NCI-H345 treated with DMSO at 0.1 percent for 48 hours (cell line): Measurements from ENCODE around the gene CHAMP1.
"Not testable (repeated sequence)": the region's sequence is repeated elsewhere in the genome, so short reads cannot be mapped to it uniquely, and the experiment has no call there.

Experiments used
- DNase-seq: peaks from one replicate; lab custom pipeline; 2025; ENCODE audit not compliant: unreplicated experiment; lab: John Stamatoyannopoulos, UW

CHAMP1 gene

DNA sequence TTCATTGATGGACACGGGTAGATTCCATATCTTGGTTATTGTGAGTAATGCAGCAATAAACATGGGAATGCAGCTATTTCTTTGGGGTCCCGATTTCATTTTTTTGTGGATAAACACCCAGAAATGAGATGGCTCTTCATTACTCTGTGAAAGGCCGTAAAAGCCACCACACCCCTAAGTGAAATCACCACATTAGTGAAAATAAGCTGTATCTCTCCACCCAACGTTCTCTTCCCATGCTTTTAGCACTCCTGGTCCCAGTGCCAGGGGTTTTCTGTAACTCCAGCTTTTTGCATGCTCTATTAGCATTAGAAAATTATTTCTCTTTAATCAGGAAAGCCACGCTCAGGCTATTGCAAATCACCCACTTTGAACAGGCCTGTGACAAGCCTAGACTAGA lies 15.8 kb downstream of the CHAMP1 start:
- DNase-seq: no peak

DNA sequence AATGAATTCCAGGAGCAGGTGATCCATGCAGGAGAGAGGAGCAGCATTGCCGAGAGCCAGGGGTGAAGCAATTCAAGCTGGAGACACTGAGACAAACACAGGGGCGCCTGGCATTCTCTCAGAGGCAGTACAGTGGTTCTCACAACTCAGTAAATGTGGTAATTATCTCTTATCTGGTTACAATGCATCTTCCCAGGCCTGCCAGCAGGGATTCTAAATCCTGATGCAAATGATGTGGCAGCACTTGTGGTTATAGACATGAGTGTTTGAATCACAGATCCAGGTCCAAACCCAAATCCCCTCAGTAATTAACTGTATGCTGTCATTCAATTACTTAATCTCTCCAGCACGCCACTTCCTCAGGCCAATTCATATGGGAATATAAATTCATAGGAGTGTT lies 19.6 kb downstream of the CHAMP1 start:
- not testable (repeated sequence) for DNase-seq

DNA sequence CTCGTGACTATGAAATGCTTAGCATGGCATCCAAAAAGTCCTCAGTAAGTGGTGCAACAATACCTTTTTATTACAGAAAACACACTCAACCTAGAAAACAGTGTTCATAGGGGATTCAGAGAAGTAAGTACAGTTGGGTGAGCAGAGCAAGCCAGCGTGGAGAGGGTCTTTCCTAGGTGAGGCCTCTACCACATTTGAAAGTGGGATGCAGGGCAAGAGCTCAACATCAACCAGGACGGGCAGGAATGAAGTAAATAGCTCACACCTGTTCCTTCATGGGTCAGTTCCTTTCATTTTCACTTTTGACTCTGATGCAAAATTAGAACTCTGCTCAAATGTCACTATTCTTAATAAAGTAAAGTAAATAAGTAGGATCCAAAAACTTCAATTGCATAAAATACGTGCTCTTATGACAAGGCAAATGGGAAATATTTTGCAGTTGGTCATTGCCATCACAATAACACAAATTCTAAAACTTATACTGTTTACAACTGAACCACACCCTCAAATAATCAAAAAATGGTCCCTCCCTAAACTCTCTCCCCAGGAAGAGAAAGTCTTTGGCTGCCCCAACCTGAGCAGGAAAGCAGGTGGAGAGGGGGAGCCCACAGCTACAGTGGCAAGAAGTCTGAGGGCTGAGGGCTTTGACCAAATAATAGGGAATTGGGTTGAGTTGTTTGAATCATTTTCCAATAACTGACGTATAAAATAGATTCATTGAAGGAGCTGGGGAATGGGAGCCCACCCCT lies 20.2 kb downstream of the CHAMP1 start:
- no peak for DNase-seq

DNA sequence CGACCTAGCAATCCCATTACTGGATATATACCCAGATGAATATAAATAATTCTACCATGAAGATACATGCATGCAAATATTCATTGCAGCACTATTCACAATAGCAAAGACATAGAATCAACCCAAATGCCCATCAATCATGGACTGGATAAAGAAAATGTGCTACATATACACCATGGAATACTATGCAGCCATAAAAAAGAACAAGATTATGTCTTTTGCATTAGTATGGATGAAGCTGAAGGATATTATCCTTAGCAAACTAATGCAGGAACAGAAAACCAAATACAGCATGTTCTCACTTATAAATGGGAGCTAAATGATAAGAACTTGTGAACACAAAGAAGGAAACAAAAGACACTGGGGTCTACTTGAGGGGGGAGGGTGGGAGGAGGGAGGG lies 22.2 kb downstream of the CHAMP1 start:
- not testable (repeated sequence) for DNase-seq

DNA sequence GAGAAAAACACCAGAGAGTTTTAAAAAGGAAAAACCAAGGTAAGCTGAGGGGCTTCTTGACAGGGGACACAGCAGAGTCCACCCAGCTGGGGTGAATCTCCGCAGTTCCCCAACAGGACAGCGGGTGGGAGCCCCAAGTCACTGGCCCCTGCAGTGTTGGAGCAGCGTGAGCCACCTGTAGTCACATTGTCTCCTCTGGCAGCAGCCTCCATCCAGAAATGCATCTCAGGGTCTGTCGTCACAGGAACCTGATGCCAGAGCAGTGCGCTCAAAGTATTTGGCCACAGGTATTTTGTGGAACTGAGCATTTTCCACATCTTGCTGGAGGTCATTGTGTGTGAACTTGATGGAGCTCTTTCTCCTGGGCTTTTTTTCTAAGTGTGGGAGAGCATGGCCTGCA lies 24.7 kb downstream of the CHAMP1 start:
- no peak for DNase-seq

DNA sequence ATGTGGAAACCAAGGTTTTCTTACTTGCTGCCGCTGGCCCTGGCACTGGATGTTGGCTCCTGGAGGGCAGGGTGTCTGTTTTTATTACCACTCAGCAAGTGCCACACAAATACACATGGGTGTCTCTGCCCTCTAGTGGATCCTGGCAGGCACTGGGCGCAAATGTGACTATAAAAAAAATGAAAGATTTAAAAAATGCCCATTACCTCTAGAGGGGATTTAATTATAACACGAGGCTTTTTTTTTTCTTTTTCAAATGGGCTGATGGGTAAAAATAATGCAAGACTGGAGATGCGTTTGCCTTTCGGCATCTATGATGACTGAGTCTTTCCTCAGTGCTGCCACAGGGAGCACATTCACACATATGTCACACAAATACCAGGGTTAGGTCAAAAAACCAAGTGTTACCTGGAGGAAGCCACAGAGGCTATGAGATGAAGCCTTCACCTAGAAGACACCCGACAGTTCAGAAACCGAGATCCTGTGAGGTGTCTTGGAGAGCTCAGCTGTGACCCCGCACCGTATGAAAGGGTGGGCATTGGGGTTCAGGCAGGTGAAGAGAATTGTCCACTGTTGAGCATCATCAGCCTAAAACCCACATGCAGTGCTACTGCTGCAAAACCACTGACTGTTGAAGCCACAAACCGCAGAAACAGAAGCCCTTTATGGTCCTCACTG lies 25.7 kb downstream of the CHAMP1 start:
- peak; percentile 3 for DNase-seq

DNA sequence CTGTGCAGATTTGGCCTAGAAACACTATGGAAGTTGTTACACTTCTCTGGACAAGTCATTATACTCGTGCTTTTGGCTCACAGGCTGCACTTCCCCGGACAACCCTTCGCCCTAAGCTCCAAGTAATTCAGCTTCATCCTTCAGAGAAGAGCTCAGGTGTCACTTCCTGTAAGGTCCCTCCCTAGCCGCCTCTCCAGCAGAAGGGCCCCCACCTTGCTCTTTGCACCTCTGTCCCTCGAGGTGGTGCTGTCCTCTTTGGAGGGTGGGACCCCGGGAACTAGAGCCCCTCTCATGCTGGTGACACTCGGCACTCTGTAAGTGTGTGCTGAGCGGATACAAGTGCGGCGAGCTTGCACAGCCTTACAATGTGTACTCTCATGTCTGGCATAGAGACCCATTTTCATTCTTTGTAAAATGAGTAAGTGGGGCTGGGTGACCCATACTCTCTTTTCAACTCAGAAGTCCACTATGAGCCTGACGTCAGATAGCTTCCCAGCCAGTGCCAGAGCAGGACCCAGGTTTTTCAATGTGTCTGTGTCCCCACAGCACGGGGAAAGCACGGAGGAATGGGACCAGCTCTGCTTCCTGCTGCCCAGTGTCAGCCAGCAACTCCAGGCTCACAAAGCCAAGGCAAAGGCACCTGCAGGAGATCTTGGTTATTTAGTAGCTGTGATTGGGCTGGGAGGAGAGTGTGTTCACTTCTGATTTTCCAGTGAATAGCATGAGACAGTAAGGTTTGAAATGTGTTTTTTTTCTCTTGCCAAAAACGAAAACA lies 26.9 kb downstream of the CHAMP1 start:
- DNase-seq: no peak

DNA sequence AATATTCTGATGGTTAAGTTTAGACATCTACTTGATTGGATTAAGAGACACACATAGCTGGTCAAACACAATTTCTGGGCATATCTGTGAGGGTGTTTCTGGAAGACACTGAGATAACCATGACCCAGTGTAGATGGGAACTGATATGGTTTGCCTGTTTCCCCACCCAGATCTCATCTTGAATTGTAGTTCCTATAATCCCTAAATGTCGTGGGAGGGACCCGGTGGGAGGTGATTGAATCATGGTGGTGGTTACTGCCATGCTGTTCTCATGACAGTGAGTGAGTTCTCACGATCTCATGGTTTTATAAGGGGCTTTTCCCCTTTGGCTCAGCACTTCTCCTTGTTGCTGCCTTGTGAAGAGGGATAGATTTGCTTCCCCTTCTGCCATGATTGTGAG lies 33.0 kb downstream of the CHAMP1 start:
- DNase-seq: not testable (repeated sequence)

DNA sequence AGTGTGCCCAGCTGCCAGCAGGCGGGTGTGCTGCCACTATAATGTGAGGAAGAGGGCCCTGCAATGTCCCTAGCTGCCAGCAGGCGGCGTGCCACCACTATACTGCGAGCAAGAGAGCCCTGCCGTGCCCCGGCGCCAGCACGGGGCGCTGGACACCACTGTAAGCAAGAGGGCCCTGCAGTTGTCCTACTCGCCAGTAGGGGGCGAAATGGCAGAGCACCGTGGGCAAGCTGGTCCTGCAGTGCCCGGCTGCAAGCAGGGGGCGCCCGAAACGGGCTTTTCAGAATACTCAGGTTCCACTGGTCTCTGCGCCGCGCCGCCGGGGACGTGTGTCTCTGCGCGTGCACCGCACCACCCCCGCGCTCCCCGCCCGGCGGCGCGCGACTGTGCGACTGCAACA lies 38.5 kb downstream of the CHAMP1 start:
- not testable (repeated sequence) for DNase-seq

DNA sequence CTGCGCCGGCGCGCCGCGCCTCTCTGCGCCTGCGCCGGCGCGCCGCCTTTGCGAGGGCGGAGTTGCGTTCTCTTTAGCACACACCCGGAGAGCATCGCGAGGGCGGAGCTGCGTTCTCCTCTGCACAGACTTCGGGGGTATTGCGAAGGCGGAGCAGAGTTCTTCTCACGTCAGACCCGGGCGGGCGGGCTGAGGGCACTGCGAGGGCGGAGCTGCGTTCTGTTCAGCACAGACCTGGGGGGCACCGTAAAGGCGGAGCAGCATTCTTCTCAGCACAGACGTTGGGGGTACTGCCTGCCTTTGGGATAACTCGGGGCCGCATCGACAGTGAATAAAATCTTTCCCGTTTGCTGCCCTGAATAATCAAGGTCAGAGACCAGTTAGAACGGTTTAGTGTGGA lies 39.1 kb downstream of the CHAMP1 start:
- not testable (repeated sequence) for DNase-seq
